NCI-H128 (cell line): Measurements from ENCODE around the gene CAPZA2.
"Not testable (repeated sequence)": the region's sequence is repeated elsewhere in the genome, so short reads cannot be mapped to it uniquely, and the experiment has no call there.

ENCODE experiments used
- DNase-seq: peaks from one replicate; lab custom pipeline; 2025; ENCODE audit not compliant: unreplicated experiment; lab: John Stamatoyannopoulos, UW

The CAPZA2 gene

GRCh38 chr7:116912269-116912909 lies 50.0 kb downstream of the CAPZA2 start:
- DNase-seq = no peak

- no peak for DNase-seq
Measured at GRCh38 chr7:116918704-116919103, 56.3 kb downstream of the CAPZA2 start.

DNA sequence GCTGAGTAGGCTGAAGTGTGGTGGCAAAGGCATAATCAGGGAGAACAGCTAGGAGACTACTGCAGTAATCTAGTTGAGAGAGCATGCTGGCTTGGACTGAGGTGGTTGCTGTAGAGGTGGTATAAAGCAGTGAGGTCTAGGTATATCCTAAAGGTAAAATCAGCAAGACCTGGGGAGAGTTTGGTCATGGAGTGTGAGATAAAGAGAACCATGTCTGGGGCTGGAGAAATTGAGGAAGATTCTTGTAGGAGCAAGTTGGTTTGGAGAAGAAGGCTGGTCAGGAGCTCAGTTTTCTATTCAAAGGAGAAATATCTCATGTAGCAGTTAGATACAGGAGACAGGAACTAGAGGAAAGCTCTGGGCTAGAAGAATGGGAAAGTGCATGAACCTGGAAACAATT lies 58.0 kb downstream of the CAPZA2 start:
- no peak for DNase-seq

DNA sequence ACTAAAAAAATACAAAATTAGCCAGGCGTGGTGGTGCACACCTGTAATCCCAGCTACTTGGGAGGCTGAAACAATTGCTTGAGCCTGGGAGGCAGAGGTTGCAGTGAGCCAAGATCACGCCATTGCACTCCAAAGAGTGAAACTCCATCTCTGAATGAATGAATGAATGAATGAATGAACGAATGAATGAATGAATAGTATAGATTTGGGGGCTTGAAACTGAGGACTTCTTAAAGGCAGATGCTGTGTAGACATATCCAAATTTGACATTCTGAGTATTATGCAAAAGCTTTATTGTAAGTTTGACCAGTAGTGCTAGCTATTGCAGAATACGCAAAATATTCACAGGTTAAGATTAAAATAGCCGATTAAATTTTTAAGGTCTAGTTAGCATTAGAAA lies 60.2 kb downstream of the CAPZA2 start:
- DNase-seq = no peak

GRCh38 chr7:116924741-116925140 lies 62.4 kb downstream of the CAPZA2 start:
- no peak for DNase-seq

DNA sequence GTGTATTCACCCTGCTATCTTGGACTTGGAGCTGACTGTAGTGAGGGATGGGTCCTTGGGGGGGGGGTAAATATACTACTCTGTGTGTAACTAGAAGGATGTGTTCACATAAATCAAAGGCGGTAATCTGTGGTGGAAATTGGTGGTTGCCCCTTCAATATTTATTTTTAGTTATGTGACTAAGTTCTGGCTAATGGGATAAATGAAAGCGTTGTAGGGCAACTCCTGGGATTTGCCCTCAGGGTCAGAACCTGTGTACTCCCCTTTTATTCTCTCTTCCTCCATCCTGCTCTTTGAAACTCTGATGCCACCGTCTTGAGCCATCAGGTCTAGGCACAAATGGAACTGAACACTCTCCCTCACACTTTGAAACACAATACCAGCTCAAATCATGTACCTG lies 66.6 kb downstream of the CAPZA2 start:
- DNase-seq = no peak

DNA sequence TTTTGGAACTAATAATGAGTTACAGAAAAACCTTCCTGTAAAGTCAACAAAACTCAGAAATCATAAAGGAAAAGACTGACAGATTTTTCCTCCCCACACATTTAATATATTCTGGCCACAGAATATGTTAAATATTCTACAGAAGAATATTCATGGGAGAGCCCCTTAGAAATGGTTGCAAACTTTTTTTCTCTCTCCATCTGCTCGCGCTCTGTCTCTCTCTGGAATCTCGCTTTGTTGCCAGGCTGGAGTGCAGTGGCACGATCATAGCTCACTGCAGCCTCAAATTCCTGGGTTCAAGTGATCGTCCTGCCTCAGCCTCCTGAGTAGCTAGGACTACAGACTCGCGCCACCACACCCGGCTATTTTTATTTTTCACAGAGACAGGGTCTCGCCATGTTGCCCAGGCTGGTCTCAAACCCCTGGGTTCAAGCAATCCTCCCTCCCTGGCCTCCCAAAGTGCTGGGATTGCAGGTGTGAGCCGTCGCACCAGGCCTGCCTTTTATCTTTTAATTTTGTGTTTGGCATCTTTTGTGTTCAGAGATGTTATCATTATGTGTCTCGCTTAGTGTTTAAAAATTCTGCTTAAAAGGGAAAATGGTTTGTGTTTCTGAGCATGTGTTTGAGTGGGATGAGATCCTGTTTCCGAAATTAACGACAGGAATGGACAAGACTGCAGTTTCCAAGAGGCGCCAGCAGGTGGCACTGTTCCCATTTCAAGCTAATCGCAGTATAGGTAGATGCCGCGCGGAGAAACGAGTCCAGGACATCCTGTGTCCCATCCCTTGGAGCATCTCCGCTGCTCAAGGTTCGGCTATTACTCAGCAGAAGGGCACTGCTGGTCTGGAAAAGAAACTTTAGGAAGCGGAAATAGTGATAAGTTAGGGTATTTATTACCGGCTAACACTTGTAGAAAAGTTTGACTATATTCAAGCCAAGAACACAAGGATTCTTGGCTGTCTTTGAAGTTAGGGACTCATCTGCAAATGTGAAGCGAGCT lies 67.8 kb downstream of the CAPZA2 start:
- DNase-seq = peak; percentile 21

- no peak for DNase-seq
Measured at GRCh38 chr7:116932566-116932965, 70.2 kb downstream of the CAPZA2 start.

- no peak for DNase-seq
Measured at GRCh38 chr7:116933465-116933864, 71.1 kb downstream of the CAPZA2 start.

- no peak for DNase-seq
Measured at GRCh38 chr7:116934580-116934979, 72.2 kb downstream of the CAPZA2 start.

DNA sequence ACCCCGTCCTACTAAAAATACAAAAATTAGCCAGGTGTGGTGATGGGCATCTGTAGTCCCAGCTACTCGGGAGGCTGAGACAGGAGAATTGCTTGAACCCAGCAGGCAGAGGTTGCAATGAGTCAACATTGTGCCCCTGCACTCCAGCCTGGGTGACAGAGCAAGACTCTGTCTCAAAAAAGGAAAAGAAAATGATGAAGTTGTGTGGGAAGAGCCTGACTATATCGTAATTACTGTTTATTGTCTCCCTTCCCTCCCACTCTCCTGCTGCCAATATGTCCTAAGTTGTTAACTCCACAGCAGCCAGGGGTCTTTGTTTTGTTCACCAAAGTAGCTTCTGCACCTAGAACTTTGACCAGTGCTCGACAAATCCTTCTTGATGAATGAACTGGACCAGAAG lies 74.5 kb downstream of the CAPZA2 start:
- not testable (repeated sequence) for DNase-seq

GRCh38 chr7:116938678-116939077 lies 76.3 kb downstream of the CAPZA2 start:
- no peak for DNase-seq

DNA sequence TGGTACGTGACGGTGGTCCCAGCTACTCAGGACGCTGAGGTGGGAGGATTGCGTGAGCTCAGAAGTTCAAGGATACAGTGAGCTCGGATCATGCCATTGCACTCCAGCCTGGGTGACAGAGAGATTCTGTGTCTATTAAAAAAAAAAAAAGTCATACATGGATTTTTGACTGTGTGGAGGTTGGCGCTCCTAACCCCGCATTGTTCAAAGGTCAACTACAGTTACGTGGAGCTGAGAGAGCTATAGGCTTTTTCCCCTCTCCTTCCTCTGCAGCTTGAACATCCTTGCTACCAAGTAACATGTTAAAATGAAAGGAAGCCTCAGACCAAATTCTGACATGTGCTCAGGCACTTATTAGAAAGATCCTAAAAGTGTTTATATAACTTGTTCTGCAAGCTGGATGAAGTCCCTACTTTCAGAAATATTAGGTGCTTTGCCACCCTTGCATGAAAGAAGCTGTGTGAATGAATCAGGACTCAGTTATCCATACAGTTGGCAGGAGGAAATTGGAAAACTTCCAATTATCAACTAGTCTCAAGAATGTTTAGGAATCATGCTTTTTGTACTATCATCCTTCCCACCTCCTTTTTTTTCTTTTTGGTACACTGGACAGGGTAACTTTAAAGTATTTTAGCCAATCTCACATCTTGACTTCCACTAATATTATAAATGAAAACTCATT lies 78.4 kb downstream of the CAPZA2 start:
- DNase-seq = no peak

GRCh38 chr7:116942504-116942903 lies 80.1 kb downstream of the CAPZA2 start:
- no peak for DNase-seq

- no peak for DNase-seq
Measured at GRCh38 chr7:116948934-116949333, 86.5 kb downstream of the CAPZA2 start.

- DNase-seq = no peak
Measured at GRCh38 chr7:116949941-116950801, 87.8 kb downstream of the CAPZA2 start.

- no peak for DNase-seq
Measured at GRCh38 chr7:116950889-116951351, 88.5 kb downstream of the CAPZA2 start.

DNA sequence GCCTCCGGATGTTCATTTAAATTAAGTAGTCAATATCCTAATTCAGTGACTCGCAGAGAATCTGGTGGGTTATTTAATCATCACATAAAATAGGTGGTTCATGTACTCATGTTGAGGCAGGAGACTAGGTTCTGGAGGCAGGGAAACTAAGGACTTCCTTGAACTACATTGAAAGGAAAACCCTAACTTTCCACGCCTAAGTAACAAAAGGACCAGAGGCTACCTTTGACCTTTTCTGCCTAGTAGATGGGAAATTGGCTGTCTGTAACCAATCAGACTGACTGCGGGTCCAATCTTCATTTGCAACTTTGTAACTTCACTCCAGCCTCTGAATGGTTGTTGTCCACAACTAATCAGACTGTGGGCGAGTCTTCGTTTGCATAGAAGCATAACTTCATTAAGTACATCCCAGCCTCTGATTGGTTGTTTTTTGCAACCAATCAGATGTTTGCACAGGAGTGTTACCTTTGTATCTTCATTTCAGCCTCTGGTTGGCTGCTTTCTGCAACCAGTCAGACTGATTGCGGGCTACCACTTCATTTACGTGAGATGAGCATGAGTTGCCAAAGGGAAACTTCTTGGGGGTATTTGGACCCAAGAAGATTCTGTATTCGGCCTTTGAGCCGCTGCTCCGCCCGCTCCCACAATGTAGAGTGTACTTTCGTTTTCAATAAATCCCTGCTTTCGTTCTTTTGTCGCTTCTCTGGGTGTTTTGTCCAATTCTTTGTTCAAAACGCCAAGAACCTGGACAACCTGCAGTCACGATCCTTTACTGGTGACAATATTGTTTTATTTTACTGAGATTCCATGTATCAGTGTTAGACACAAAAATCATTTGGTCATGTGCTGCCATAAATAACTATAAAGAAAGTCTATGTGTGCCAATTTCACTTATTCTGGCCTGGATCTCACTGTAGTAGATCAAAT lies 89.2 kb downstream of the CAPZA2 start:
- DNase-seq = no peak

DNA sequence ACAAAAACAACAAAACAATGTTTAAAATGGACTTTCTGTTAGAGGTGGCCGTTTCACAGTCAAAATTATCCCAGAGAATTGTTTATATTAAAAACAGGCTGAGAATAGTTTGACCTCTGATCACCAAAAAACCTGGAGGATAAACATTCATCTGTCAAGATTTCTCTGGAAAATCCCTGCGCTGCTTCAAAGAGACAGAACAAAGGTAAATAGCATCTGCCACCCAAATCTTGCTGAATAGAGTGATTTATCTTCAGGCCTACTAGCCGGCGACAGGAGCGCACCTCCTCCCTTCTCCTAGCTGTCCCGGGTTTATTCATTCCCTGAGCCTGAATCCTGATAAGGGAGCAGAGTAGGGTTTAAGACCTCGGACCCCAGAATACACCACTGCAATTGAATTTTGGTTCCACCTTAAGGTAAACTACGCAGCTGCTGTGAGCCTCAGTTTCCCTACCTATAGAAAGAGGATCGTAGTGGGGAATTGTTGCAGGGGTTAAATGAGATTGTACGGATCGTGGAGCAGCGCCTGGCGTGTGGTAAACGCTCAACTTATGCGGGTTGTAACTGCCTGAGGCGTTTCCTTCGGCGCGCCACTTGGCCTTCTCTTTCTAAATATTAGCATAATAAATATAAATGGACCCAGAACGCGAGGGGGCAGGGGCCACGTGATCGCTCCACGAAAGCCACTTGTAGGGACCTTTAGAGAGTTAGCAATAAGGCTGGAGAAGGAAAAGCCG lies 90.4 kb downstream of the CAPZA2 start:
- peak; percentile 38 for DNase-seq
